Measurements from ENCODE around the gene SCAMP4. TPM values are rescaled to one million over a fixed set of nuclear protein-coding genes. Genes with fewer than 3 reads are reported as not detected.

Gene SCAMP4
- total RNA-seq, 2 experiments from 2014 or later: 31.0 to 35.0 TPM

DNA sequence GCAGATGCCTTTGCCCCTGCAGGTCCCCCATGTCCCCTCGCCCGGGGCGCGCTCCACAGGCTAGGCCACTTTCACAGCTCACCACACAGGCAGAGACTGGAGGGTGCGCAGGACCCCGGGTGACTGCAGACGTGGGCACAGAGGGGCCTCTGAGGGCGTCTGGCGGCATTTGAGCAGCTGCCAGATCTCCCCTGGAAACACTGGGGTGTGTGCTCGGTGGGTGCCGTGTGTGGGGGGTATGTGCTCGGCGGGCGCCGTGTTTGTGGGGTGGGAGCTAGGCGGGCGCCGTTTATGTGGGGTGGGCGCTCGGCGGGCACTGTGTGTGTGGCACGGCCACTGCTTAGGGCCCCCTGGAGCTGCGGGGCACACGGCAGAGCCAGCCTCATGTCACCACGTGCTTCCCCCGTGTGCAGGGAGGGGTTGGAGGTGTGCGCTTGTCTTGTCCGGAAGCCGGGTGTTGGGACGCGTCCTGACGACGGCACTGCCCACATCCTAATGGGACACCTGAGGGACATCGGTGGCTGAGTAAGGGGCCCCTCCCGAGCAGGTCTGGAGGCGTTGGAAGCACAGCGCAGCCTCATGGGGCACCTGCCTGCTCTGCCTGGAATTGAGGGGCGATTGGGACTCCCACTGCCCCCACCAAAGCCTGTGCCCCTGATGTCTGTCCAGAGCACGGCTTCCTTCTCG lies 52.5 kb downstream of the SCAMP4 start:
- H3K4me3 Mint-ChIP-seq: no peak overlapping the region
- no peak for DNase-seq
- H3K9me3 Mint-ChIP-seq: no peaks in the 10 kb centered on the region
- H3K36me3 Mint-ChIP-seq: no peaks in the 10 kb centered on the region
- peaks cover 4% of the 10 kb centered on the region for H3K4me1 Mint-ChIP-seq
- no peak overlapping the region for H3K27ac Mint-ChIP-seq
- H3K27me3 Mint-ChIP-seq: no peaks in the 10 kb centered on the region

DNA sequence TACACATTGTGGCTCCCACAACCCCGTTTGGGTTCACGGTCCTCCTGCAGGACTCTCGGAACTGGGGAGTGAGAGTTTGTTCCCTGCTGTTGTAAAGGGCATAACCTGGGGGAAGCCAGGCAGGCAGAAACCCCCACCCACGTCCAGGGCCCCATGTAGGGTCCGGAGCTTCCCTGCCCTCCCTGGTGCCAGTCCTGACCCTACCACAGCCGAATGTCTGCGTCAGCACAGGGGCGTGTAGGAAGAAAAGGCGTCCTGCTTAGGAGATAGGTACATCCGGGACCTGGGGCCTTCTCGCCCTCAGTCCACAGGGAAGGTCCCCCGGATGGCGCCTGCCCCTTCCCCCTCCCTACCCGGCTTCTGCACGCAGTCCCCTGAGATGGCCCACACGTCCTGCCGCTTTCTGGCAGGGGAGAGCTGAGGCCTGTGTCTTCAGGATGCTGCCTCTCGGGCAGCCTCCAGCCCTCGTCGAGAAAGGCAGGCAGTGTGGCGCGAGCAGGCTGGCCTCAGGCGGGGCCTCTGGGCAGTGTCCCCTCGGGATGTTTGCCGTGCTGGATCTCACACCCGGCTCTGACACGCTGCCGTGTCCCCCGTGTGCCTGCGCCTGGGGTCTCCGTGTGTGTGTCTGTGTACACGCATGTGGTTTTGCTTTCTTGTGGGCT lies 54.9 kb downstream of the SCAMP4 start:
- Mint-ChIP-seq H3K36me3 (no peaks in the 10 kb centered on the region), H3K9me3 (no peaks in the 10 kb centered on the region), H3K4me1 (peaks cover 4% of the 10 kb centered on the region), H3K27ac (no peak overlapping the region), H3K4me3 (no peak overlapping the region), H3K27me3 (no peaks in the 10 kb centered on the region)
- no peak for DNase-seq

DNA sequence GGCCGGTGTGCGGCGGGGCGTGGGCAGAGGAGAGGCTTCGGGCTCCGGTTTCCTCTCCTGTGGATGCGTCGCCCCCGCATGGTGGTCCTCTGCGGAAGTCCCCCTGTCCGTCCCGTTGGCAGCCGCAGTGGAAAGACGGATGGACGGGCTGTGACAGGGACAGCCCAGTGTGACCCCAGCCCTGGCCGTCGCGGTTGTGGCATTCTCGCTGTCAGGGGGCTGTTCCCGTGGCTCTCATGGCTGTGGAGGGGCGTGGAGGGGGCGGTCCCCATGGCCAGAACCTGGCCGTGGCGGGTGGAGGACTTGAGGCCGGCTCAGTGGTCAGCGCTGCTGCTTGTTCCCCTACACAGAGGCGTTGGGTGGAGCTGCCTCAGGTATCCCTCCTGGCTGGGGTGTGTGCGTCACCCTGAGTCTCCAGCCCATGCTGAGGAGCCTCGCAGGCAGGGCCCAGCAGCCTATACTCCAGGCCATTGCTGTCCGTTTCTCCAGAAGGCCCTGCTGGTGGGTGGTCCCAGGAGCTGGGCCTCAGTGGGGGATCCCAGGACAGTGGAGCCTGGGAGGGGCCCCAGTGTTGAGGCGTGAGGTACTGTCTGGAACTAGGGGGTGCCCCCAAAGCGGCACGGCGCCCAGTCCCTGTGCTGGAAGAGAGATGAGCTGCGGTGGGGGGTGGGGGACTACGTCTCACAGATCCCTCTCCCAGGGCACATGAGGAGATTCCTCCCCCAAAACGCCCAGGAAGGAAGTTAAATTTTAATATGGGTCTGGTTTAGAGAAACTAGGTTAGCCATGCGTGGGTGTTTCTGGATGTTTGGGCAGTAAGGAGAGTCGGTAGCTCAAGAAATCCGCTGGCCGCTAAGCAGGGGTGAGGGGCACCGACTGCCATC lies 56.0 kb downstream of the SCAMP4 start:
- Mint-ChIP-seq H3K9me3 (no peaks in the 10 kb centered on the region), H3K4me1 (peaks cover 9% of the 10 kb centered on the region), H3K36me3 (no peaks in the 10 kb centered on the region), H3K27ac (no peak overlapping the region), H3K27me3 (no peaks in the 10 kb centered on the region), H3K4me3 (no peak overlapping the region)
- DNase-seq: no peak

DNA sequence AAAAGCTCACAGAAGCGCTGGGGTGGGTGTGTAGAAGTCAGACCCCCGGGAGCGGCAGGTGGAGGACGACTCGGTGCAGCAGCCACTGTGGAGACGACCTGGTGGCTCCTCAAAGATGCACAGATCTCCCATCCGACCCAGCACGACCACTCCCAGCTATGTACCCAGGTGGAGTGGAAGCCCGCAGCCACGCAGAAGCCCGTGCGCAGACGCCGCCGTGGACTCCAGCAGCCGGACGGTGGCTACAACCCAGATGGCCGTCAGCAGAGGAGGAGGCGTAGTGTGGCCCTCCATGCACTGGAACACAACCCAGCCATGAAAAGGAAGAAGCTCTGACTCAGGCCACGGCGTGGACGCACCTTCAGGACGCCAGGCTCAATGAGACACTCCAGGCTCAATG lies 57.5 kb downstream of the SCAMP4 start:
- Mint-ChIP-seq H3K27me3 (no peaks in the 10 kb centered on the region), H3K27ac (no peak overlapping the region), H3K36me3 (no peaks in the 10 kb centered on the region), H3K4me3 (no peak overlapping the region), H3K9me3 (no peaks in the 10 kb centered on the region), H3K4me1 (peaks cover 16% of the 10 kb centered on the region)
- DNase-seq: no peak

DNA sequence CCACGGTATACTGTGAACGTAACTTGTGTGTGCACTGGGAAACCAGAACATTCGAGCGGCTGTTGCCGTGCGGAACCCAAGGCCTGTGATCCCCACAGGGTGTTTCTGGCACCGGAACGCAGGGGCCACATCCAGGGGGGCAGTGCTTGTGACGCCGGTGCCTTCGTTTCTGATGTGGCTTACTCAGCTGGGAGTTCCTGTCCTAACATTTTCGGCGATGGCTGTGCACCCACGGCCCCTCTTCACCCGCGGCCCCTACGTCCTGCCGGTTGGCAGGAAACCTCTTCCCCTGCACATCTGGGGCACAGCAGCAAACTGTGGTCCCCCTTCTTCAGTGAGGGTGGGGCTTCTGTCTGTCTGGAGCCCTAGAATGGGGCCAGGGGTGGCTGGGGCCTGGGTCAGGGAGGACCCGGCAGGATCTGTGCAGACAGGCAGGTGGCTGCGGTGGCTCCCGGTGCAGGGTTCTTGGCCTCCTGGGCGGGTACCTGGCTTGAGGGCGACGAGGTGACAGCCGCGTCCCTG lies 61.9 kb downstream of the SCAMP4 start:
- Mint-ChIP-seq H3K27me3 (no peaks in the 10 kb centered on the region), H3K36me3 (no peaks in the 10 kb centered on the region), H3K9me3 (no peaks in the 10 kb centered on the region), H3K4me3 (peak overlapping the region; percentile 51), H3K27ac (peak overlapping the region; percentile 34), H3K4me1 (peaks cover 15% of the 10 kb centered on the region)
- peak; percentile 46 for DNase-seq

DNA sequence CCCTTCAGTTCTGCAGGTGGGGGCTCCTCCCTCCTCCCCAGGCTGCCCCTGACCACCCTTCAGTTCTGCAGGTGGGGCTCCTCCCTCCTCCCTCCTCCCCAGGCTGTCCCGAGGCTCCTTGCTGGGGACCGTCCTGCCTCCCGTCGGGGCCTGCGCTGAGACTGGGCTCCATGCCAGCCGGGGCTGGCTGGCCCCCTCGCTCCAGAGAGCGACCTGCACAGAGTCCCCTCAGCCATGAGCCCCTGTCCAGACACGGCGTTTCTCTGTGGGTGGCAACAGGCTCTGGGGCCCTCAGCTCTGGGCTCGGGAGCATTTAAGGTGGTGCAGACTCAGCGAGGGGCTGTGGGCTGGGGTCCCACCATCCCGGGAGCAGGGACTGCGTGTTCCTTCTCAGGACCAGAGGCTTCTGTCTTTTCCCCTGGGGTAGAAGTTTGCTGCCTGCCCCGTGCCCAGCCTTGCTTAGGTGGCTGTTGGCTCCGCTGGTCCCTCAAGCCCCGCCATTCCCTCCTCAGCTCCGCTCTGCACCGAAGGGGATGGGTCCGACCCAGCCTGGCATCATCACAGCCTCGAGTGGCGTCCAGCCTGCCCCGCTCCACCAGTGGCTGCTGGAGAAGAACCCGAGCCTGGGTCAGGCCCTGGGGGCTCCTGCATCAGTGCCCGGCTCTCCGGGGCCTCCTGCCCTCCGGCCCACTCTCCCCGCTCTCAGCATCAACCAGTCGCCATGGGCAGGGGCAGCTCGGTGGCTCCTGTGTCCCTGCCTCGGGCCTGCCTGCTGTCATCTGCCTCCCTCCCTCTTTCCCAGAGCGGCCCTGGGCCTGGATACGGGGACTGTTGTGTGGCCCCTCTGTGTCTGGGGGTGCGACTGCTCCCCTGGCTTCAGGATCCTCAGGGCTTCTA lies 63.3 kb downstream of the SCAMP4 start:
- no peaks in the 10 kb centered on the region for H3K27me3 Mint-ChIP-seq
- no peak for DNase-seq
- no peaks in the 10 kb centered on the region for H3K9me3 Mint-ChIP-seq
- no peak overlapping the region for H3K27ac Mint-ChIP-seq
- peaks cover 18% of the 10 kb centered on the region for H3K4me1 Mint-ChIP-seq
- no peak overlapping the region for H3K4me3 Mint-ChIP-seq
- no peaks in the 10 kb centered on the region for H3K36me3 Mint-ChIP-seq

DNA sequence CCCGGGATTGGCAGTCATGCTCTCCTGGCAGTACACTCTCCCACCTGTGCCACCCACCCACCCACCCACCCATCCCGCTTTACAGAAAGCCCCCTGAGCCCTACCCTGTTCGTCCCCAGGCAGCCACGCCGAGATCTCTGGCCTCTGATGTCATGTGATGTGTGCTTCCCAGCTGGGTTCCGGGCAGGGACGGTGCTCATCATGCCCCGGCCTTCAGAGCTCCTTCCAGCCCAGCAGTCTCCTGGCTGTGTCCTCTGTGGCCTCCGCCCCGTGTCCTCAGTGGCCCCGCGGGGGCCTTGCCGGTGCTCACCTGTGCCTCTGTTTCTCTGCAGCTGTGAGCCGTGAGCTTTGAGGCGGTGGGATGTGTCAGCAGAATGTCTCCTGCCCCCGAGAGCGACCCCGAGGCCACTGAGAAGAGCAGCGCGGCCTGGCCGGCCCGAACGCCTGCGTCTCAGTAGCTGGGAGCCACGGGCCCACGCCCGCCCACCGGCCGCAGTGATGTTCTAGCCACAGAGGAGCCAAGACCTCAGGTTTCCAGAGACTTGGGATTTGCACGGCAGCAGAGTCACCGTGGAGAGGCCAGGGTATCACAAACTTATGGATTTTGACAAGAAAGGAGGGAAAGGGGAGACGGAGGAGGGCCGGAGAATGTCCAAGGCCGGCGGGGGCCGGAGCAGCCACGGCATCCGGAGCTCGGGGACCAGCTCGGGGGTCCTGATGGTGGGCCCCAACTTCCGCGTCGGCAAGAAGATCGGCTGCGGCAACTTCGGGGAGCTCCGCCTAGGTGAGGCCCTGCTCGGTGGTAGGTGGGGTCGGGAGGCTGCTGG lies 64.2 kb downstream of the SCAMP4 start:
- no peaks in the 10 kb centered on the region for H3K9me3 Mint-ChIP-seq
- H3K36me3 Mint-ChIP-seq: no peaks in the 10 kb centered on the region
- H3K4me3 Mint-ChIP-seq: no peak overlapping the region
- no peaks in the 10 kb centered on the region for H3K27me3 Mint-ChIP-seq
- no peak overlapping the region for H3K27ac Mint-ChIP-seq
- peaks cover 18% of the 10 kb centered on the region for H3K4me1 Mint-ChIP-seq
- DNase-seq: no peak

DNA sequence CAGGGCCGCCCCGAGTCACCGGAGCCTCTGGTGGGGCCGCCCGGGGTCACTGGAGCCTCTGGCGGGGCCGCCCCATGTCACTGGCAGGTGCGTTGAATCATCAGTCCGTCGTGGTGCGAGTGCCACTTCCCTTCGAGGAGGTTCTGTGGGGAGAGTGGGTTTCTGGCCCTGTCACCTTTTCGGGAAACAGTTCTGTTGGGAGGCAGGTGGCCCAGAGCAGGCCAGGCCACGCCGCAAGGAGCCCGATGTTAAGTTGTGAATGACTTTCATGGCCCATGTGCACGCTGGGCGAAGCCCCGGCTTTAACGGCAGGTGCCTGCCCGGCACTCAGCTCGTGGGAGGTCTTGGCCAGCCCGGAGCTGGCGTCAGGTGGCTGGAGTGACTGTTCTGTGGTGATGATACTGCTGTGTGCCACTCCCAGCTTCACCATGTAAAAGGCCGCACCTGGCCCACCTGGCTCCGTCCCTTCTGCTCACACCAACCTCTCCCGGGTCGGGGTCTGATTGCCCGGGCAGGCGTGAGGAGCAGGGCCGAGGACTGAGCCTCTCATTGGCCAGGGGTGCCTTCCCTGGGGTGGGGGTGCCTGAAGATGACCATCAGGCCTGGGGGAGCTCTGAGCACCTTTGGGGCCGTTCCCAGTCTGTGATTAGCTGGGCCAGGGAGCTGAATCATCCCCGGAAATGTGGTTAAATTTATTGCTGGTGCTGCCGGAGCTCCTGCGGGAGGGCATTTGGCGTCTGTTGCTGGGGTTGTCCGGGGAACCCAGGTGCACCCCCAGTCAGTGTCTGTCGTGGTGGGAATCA lies 65.0 kb downstream of the SCAMP4 start:
- H3K4me3 Mint-ChIP-seq: no peak overlapping the region
- H3K27ac Mint-ChIP-seq: no peak overlapping the region
- H3K4me1 Mint-ChIP-seq: peaks cover 18% of the 10 kb centered on the region
- no peaks in the 10 kb centered on the region for H3K27me3 Mint-ChIP-seq
- H3K9me3 Mint-ChIP-seq: no peaks in the 10 kb centered on the region
- no peak for DNase-seq
- H3K36me3 Mint-ChIP-seq: no peaks in the 10 kb centered on the region

DNA sequence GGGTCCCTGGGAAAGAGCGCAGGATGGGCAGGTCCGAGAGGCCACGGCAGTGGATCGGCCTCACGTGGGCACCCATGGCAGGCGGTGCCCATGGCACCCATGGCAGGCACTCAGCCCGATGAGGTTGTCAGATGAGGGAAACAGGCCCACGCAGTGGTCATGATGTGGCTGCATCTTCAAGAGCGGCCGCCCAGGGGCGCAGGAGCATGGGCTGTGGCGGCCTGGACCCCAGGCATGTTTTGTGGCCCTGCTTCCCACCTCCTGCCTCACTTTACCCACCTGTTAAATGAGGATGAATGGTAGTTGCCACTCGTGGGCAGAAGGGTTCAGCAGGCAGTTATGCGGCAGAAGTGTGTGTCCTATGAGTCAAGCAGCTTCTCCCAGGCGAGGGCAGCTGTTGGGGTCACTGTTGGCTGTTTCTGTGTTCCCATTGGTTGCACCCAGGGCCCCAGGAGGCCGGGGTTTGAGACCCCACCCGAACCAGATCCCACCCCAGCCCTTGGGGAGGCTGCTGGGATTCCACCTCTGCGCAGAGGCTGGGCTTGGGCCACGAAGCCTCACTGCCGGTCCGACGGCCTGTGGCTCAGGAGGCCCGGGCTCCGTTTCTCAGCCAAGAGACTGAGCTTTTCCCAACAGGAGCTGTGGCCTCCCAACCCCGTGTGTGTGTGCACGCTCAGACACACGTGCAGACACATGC lies 65.8 kb downstream of the SCAMP4 start:
- no peak for DNase-seq
- Mint-ChIP-seq H3K9me3 (no peaks in the 10 kb centered on the region), H3K36me3 (no peaks in the 10 kb centered on the region), H3K4me3 (no peak overlapping the region), H3K27ac (no peak overlapping the region), H3K27me3 (no peaks in the 10 kb centered on the region), H3K4me1 (peaks cover 17% of the 10 kb centered on the region)

DNA sequence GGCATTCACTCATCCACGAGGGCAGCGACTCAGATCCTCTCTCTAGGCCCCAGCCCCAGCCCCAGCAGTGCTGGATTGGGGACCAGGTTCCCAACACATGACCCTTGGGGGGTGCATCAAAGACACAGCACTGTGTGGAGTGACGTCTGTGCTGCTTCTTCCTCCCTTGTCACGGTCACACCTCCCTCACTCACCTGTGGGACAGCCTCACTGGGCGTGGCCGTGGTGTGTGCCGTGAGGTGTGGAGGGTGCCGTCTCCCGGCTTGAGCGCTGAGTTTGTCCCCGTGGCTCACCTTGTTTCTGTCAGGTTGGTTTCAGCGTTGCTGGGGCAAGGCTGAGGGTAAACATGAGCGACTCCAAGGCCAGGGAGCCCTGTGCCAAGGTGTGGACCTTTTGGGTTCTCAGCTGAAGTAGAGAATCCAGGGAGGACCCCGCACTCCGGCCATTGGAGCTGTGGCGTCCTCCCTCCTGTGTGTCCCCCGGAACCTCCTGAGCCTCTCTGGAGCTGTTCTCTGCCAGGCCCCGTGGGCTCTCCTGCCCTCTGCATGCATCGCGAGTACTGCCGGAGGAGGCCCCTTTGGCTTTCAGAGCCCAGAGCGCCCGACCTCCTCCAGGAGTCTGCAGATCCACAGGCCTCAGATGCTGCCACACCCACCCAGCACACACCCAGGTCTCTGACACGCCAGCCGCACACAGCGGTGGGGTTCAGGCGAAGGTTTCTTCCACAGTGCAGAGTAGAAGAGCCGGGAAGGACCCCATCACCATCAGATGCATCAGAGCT lies 69.4 kb downstream of the SCAMP4 start:
- H3K4me1 Mint-ChIP-seq: peaks cover 4% of the 10 kb centered on the region
- H3K27ac Mint-ChIP-seq: no peak overlapping the region
- DNase-seq: no peak
- H3K4me3 Mint-ChIP-seq: no peak overlapping the region
- no peaks in the 10 kb centered on the region for H3K36me3 Mint-ChIP-seq
- no peaks in the 10 kb centered on the region for H3K27me3 Mint-ChIP-seq
- H3K9me3 Mint-ChIP-seq: no peaks in the 10 kb centered on the region

DNA sequence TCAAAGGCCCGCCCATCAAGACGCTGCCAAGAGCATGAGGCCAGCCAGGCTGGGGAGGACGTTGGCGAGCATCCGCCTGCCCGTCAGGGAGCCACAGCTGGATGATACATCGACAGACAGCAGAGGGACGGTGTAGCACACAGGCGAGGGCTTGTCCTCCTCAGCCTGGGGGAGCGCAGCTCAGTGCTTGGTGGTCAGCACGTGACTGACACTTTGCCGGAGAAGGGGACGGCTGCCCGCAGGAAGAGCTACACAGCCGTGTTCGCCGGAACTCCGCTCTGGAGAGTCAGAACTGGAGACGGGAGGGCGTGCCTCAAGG lies 69.9 kb downstream of the SCAMP4 start:
- Mint-ChIP-seq H3K27ac (no peak overlapping the region), H3K36me3 (no peaks in the 10 kb centered on the region), H3K27me3 (no peaks in the 10 kb centered on the region), H3K4me3 (no peak overlapping the region), H3K9me3 (no peaks in the 10 kb centered on the region), H3K4me1 (peaks cover 4% of the 10 kb centered on the region)
- no peak for DNase-seq
